NOMO-1 (cell line): ENCODE data around the gene NKX6-2.
"Not testable (repeated sequence)": the region's sequence is repeated elsewhere in the genome, so short reads cannot be mapped to it uniquely, and the experiment has no call there.

Experiments
- DNase-seq, 2 experiments: peaks; one replicate each; lab custom pipeline; 2025; ENCODE audit not compliant: unreplicated experiment in 2 of 2; lab: John Stamatoyannopoulos, UW

The NKX6-2 gene

GRCh38 chr10:132743196-132743924 is 42.6 kb downstream of the NKX6-2 start:
- DNase-seq, result not testable (repeated sequence)

DNA sequence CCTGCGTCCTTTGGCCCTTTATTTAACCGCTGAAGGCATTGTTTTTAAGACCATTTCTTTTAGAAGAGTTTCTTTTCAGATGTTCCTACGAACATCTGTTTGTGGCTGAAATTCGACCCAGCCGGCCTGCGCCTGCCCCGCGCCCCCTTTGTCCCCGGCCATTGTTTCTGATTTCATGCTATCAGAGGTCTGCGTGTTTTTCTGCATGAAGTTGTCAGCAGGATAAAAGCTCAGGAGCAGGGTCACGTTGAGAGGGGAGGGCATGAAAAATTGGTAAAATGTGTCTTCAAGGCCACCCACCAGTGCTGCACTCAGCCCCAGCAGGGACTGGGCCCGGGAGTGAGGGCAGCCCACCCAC is 43.1 kb downstream of the NKX6-2 start:
- DNase-seq, result no peak

DNA sequence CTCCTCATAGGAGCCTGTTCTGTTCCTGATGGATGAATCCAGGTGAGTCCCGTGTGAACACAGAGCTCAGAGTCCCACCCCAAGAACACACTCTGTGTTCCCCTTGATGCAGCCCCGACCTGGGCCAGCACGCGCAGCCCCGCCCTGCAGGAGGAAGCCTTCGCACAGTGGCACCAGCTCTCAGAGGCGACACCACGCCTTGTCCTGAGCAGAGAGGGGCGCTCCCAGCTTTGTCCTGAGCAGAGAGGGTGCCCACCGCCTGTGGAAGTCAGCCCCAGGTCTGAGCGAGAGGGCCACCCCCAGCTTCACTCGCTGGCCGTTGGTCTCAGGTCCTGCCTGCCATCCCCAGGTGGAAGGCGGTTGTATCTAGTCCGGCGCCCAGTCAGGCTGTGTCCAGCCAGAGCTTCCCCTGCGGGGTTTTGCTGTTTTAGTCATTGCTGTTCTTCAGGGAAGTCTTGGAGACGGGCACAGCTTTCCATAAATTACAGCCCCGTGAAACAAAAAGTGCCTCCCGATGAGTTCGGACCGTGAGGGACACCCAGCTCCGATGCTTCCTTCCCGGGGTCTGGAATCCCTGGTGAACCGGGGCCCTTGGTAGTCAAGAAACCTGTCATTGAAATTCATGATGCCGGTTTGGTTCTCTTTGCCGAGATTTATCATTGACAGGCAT is 43.6 kb downstream of the NKX6-2 start:
- no peak for DNase-seq

- no peak for DNase-seq
Measured at GRCh38 chr10:132740588-132740987, 45.4 kb downstream of the NKX6-2 start.

DNA sequence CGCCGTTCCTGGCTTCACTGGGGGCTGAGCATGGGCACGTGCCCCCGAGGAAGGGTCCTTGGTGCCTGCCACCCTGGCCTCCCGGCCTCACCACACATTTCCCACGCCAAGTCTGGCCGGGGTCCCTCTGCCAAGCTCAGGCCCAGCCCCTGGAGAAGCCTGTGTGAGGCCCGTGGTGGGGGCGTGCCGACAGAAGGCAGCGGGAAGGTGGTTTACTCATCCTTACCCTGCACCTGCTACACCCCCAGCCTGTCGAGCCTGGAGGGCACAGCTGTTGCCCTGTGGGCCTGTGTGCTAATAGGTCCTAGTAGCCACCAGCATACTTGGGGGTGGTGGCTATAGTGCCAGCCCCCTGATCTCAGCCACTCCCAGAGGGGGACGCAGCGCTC is 46.7 kb downstream of the NKX6-2 start:
- DNase-seq, result no peak

GRCh38 chr10:132738454-132739224 is 47.3 kb downstream of the NKX6-2 start:
- DNase-seq, result no peak

DNA sequence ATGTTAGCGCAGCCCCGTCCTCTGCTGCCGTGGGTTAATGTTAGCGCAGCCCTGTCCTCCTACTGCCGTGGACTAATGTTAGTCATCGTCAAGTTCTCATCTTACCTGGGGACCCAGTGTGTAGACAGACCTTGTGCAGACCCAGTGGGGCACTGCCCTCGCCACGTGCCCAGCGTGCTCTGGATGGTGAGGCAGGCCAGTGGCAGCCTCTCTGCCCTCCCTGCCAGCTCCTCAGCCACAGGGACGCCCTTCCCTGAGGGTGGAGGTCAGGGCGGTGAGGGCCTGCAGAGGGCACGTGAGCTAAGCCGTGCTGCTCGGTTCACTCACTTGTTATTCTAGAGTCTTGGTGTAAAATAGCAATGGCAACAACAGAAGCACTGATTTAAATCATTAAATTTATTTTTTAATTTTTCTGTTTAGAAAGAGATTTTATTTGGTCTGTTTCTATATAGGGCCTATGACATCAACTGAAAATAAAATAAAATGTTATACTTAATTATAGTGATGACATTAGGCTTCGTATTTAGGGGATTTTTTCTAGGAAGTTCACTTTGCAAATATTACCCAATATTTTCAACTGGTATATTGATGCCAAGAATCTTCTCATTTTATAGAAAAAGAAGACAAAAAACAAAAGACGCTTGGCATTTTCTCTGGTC is 48.4 kb downstream of the NKX6-2 start:
- DNase-seq, result no peak

DNA sequence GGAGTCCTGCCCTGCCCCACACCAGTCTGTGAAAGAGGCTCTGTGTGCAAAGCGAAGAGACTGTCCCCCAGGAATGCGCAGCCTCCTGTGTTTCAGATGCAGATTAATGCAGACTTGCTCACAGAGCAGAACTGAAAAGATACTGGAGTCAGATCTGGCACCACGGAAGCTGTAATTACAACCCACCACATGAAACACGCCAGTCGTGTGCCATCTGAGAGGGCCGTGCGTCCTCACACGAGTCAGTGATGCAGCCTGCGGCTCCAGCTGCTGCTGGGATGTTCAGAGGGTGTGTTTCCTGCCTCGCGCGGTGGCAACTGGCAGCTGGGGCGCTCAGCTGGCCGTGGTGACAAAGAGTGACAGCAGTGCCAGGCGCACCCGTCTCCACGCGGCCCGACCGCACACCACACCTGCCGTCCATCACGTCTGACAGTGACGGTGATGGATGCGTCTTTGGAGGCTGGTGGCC is 50.0 kb downstream of the NKX6-2 start:
- DNase-seq, result no peak

GRCh38 chr10:132735341-132735775 is 50.6 kb downstream of the NKX6-2 start:
- DNase-seq, result no peak

DNA sequence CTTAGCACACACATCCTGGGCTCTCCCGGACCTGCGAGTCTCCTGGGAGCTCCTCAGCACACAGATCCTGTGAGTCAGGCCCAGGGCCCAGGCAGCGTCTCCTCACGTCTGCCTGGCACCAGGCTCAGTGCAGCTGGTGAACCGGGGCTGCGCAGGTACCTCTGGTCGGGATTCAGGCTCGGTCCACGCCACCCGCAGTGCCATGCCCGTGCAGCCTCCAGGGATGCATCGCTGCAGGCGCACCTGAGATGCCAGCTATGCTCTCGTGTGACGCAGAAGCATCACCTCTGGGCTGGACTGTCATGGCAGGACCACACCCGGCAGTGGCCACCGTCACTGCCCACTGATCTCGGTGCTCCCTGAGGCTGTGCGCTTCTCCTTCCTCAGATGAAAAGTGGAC is 52.0 kb downstream of the NKX6-2 start:
- no peak for DNase-seq
